GM21447 (cell line): ENCODE results near the gene COL7A1.

Experiments used
- ATAC-seq: cut with Tn5 transposase; IDR thresholded peaks from one replicate; pipeline ENCODE4 v1.9.1; 2021; ENCODE audit not compliant: unreplicated experiment

Gene COL7A1

GRCh38 chr3:48592519-48593087 lies 2.5 kb downstream of the COL7A1 start:
- no peak for ATAC-seq

- no peak for ATAC-seq
Observed at GRCh38 chr3:48591886-48592518, 3.1 kb downstream of the COL7A1 start.

- ATAC-seq: no peak
Observed at GRCh38 chr3:48591436-48591835, 3.7 kb downstream of the COL7A1 start.

GRCh38 chr3:48588230-48588629 lies 6.9 kb downstream of the COL7A1 start:
- no peak for ATAC-seq

GRCh38 chr3:48587686-48588085 lies 7.4 kb downstream of the COL7A1 start:
- ATAC-seq: no peak

- ATAC-seq: no peak
Observed at GRCh38 chr3:48585411-48585810, 9.7 kb downstream of the COL7A1 start.

- no peak for ATAC-seq
Observed at GRCh38 chr3:48584836-48585235, 10.3 kb downstream of the COL7A1 start.

- no peak for ATAC-seq
Observed at GRCh38 chr3:48581621-48582481, 13.3 kb downstream of the COL7A1 start.

- no peak for ATAC-seq
Observed at GRCh38 chr3:48576647-48577046, 18.5 kb downstream of the COL7A1 start.

GRCh38 chr3:48575366-48575765 lies 19.8 kb downstream of the COL7A1 start:
- no peak for ATAC-seq

GRCh38 chr3:48573973-48574585 lies 21.1 kb downstream of the COL7A1 start:
- ATAC-seq: no peak

GRCh38 chr3:48572517-48572916 lies 22.6 kb downstream of the COL7A1 start:
- ATAC-seq: no peak

GRCh38 chr3:48571938-48572337 lies 23.2 kb downstream of the COL7A1 start:
- ATAC-seq: no peak

- no peak for ATAC-seq
Observed at GRCh38 chr3:48569808-48570450, 25.2 kb downstream of the COL7A1 start.

- no peak for ATAC-seq
Observed at GRCh38 chr3:48569400-48569799, 25.7 kb downstream of the COL7A1 start.

GRCh38 chr3:48568476-48568875 lies 26.7 kb downstream of the COL7A1 start:
- ATAC-seq: no peak

GRCh38 chr3:48567500-48567899 lies 27.6 kb downstream of the COL7A1 start:
- no peak for ATAC-seq

- no peak for ATAC-seq
Observed at GRCh38 chr3:48567090-48567489, 28.0 kb downstream of the COL7A1 start.

- ATAC-seq: no peak
Observed at GRCh38 chr3:48566401-48566760, 28.7 kb downstream of the COL7A1 start.

- no peak for ATAC-seq
Observed at GRCh38 chr3:48565591-48566400, 29.3 kb downstream of the COL7A1 start.
